ENCODE results near the gene TESPA1.
"Not testable (repeated sequence)": the region's sequence is repeated elsewhere in the genome, so short reads cannot be mapped to it uniquely, and the experiment has no call there.

Gene TESPA1

DNA sequence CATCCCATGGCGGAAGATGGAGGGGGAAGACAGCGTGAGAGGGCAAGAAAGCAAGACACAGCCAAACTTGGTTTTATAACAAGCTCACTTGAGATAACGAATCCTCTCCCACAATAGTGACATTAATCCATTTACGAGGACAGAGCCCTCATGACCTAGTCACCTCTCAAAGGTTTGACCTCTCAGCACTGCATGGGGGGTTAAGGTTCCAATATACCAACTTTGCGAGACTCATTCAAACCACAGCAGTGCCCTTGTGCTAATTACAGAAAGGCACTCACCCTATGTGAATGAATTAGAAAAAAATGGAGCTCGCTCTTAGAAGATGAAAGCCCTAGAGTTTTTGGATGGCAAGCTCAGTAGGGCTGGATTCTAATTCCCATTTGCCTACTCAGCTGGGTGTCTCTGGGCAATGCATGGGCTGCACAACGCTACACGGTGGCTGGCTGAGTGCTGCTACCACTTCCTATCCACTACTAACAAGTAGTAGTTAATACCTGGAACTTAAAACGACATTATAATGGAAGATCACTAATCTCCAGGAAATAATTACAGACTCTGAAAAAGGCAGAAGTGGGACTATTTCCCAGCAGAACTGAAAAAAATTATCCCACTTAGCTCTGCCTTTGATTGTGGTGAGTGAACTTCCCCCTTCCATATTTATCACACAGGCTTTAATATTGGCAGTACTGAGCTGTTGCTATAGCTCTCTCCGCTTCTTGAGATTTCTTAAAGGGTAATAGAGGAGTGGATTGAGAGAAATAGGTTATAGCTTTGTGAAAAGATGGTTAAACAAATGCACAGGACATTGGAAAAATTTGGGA is 27.5 kb downstream of the TESPA1 start:
- no peak for DNase-seq
- intact Hi-C loops (cut with DNase I), result loop anchor here (5.0 kb wide), 2 partner anchors 205 to 255 kb away; no protein-coding TSS in a partner anchor

DNA sequence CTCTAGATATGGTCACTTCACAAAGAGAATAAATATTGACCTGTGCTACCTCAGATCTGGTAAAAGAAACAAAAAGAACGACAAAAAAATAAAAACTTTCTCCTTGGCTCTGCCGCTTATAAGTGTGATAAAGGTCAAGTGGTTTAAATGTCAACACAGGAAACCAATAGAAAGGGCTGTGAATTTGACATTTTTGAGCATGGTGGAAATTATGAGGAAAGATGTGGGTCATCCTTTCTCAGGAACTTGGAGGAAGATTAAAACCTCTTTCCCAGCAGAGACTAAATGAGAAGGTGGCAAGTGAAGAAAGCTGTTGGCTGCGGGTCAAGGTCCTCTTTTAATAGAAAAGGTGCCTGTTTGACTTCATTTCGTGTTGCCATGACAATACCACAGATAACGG is 28.2 kb downstream of the TESPA1 start:
- intact Hi-C loops (cut with DNase I), result loop anchor here (5.0 kb wide), 2 partner anchors 204 to 254 kb away; no protein-coding TSS in a partner anchor
- no peak for DNase-seq

- no peak for DNase-seq
- intact Hi-C loops (cut with DNase I), result loop anchor here (5.0 kb wide), 2 partner anchors 202 to 252 kb away; no protein-coding TSS in a partner anchor
Observed at GRCh38 chr12:54954801-54955200, 29.8 kb downstream of the TESPA1 start.

- DNase-seq, result no peak
- intact Hi-C loops (cut with DNase I), result no loop called here
Observed at GRCh38 chr12:54954228-54954627, 30.3 kb downstream of the TESPA1 start.

DNA sequence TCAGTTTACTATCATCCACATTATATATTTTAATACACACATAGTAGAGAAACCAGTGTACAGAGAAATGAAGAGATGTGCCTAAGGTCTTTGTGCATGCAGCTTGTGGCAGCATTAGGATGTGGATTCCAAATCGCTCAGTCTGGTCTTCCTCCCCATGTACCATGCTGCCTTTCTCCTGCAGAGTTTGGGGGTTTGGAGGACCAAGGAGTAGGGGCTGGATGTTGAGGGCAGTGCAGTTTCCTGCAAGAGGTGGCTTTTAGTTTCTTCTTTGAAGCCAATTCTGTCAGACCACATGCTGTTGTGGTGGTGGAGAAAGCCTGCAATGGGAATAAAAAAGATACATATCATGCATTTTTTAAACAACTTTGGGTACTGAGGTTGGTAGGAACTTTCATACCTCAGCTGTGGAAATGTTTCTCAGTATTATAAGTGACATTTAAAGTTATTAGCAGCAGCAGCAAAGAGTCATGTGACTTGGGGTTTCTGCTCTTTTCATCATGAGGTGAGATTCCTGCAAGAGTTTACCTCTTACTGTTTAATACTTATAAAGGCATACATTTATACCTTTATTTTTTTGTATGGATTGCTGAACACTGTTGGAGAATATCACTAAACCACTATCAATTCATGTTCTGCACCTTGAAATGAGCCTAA is 34.4 kb downstream of the TESPA1 start:
- intact Hi-C loops (cut with DNase I), result no loop called here
- DNase-seq, result no peak

GRCh38 chr12:54949073-54949711 is 35.4 kb downstream of the TESPA1 start:
- DNase-seq, result no peak
- intact Hi-C loops (cut with DNase I), result no loop called here

DNA sequence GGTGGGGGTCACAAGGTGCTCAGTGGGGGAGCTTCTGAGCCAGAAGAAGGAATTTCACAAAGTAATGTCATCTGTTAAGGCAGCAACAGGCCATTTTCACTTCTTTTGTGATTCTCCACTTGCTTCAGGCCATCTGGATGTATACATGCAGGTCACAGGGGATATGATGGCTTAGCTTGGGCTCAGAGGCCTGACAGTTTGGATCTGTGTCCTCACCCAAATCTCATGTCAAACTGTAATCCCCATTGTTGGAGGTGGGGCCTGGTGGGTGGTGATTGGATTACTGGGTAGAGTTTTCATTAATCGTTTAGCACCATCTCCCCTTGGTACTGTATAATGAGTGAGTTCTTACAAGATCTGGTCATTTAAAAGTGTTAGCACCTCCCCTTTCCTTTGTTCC is 36.4 kb downstream of the TESPA1 start:
- DNase-seq, result no peak
- intact Hi-C loops (cut with DNase I), result no loop called here

DNA sequence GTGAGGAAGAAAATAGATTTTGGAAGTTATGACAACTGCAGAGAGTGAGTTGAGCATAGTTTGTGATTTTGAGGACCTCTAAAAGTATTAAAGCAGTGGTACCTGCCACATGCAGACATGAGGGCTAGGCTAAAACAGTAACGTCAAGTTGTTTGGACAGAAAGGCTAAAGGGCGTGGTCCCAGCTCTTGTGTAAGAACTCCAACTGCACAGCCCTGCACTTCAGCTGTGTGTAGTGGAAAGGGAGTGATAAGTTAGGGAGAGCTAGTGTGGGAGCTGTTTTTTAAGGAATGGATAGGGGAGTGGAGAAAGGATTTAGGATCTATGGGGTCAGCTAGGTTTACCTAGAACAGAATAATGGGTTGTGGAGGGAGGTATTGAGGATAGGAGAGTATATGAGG is 39.5 kb downstream of the TESPA1 start:
- no peak for DNase-seq

GRCh38 chr12:54943292-54943691 is 41.3 kb downstream of the TESPA1 start:
- intact Hi-C loops (cut with DNase I); DNase-seq: not testable (repeated sequence)

More for the DNA sequence above, 39.5 kb downstream of the TESPA1 start:
- intact Hi-C loops (cut with DNase I), result no loop called here

GRCh38 chr12:54941659-54942058 is 42.9 kb downstream of the TESPA1 start:
- peak in 37 of 42 donors; percentile 9 to 77 (median 54) for DNase-seq
- intact Hi-C loops (cut with DNase I), result no loop called here

DNA sequence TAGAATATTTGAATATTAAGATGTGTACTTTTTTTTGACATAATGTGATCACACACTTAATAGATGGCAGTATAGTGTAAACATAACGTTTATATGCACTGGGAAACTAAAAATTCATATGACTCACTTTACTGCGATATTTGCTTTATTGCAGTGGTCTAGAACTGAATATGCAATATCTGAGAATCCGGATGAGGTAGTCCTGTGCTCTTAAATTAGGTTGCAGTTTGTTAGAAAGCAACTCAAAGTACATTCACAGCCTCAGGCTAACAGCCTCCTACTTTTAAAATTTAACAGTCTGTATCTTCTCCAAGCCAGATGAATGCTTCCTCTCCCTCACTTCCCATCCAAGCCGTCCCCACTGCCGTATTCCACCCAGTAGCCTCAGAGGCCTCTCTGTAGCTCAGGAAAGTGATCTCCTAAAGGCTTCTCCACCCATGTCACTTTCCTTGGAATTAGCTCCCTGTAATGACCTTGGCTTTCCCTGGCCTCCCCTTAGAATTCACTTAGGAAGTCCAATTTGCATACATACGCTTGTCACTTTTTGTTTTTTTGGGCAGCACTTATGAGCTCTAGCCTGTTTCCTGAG is 43.7 kb downstream of the TESPA1 start:
- DNase-seq, result no peak
- intact Hi-C loops (cut with DNase I), result no loop called here

- intact Hi-C loops (cut with DNase I), result no loop called here
- DNase-seq, result no peak
Observed at GRCh38 chr12:54937929-54938328, 46.6 kb downstream of the TESPA1 start.

DNA sequence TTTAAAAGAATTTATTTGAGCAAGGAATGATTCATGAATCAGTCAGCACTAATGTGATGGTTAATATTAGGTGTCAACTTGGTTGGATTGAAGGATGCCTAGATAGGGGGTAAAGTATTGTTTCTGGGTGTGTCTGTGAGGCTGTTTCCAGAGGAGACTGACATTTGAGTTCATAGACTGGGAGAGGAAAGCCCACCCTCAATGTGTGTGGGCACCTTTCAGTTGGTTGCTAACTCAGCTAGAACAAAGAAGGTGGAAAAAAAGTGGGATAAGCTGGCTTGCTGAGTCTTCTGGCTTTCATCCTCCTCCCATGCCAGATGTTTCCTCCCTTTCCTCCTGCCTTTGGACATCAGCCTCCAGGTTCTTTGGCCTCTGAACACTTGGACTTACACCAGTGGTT is 47.2 kb downstream of the TESPA1 start:
- DNase-seq, result peak in 11 of 42 donors; percentile 21 to 62 (median 45)

GRCh38 chr12:54936736-54937135 is 47.8 kb downstream of the TESPA1 start:
- intact Hi-C loops (cut with DNase I), result no loop called here
- DNase-seq, result no peak

More for the DNA sequence above, 47.2 kb downstream of the TESPA1 start:
- intact Hi-C loops (cut with DNase I), result no loop called here

- intact Hi-C loops (cut with DNase I), result no loop called here
- peak in 20 of 42 donors; percentile 17 to 83 (median 47) for DNase-seq
Observed at GRCh38 chr12:54935235-54935951, 49.2 kb downstream of the TESPA1 start.

GRCh38 chr12:54934419-54934818 is 50.1 kb downstream of the TESPA1 start:
- DNase-seq, result no peak
- intact Hi-C loops (cut with DNase I), result no loop called here

DNA sequence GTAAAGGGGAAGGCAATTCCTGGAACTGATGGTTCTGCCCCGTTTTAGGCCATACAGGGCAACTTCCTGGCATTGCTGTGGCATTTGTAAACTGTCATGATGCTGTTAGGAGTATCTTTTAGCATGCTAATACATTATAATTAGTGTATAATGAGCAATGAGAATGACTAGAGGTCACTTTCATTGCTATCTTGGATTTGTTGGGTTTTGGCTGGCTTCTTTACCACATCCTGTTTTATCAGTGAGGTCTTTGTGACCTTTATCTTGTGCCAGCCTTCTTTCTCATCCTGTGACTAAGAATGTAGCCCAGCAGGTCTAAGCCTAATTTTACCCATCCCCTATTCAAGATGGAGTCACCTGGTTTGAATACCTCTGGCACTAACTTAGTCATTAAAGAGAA is 51.2 kb downstream of the TESPA1 start:
- intact Hi-C loops (cut with DNase I), result no loop called here
- no peak for DNase-seq

DNA sequence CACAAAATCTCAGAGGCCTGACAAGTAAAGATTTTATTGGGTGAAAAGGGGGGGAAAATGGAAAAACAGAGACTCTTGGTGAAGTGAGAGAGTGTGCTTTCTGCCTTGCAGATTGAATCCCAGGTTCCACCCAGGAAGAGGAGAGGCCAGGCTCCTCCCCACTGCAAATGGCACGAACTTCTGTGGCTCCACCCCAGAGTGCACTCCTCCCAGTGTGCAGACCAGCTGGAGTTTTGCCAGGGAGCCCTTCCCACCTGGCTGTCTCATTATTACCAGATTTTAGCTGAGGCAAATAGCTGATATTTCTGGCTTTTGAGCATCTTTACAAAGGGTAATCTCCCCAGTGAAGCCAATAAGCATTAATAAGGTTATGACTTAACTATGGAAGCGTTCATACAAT is 51.9 kb downstream of the TESPA1 start:
- intact Hi-C loops (cut with DNase I), result no loop called here

DNA sequence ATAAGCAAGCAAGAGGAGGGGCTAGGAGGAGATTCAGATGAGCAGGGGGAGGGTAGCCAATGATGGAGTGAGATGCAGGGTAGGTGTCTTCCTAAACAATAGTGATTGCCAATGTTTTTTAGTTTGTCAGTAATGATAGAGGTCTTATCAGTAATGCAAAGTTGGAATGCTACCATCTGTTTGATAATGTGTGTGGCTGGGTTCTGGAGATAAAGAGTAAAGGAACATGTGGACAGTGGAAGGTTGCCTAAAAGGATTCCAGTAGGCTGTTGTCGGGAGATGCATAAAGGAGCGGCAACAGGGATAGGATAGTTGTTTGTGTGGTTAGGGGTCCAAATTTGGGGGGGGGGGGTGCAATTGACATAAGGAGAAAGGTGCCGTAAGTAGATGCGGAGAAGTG is 52.5 kb downstream of the TESPA1 start:
- intact Hi-C loops (cut with DNase I), result no loop called here

More for the DNA sequence above, 51.9 kb downstream of the TESPA1 start:
- peak in 1 of 42 donors; percentile 12 for DNase-seq

More for the DNA sequence above, 52.5 kb downstream of the TESPA1 start:
- DNase-seq, result no peak

Data from head of caudate nucleus (tissue), 42 donors.